ENCODE results near the gene CACNA1H. TPM values are rescaled to one million over a fixed set of nuclear protein-coding genes. Genes with fewer than 3 reads are reported as not detected.

The CACNA1H gene
- total and polyA plus RNA-seq, 7 experiments from 2014 or later, result 0.31 to 8.8 (median 2.2) TPM

- ATAC-seq (no peak), DNase-seq (no peak)
- Mint-ChIP-seq H3K4me1 (peaks cover 0 to 5% (median 4%) of the 10 kb centered on the region in 7 donors), H3K9me3 (no peaks in the 10 kb centered on the region), H3K27ac (no peak overlapping the region), H3K27me3 (no peaks in the 10 kb centered on the region), H3K36me3 (no peaks in the 10 kb centered on the region), H3K4me3 (no peak overlapping the region)
- no peaks in the 10 kb centered on the region for H3K4me1 ChIP-seq (ENCODE audit: control insufficient read depth in 2 of 2, insufficient read depth in 2 of 2, low read length in 2 of 2)
- POLR2A ChIA-PET, result no interaction called here
- H3K36me3 ChIP-seq (ENCODE audit: control insufficient read depth in 2 of 3, insufficient read depth in 3 of 3, low read length in 3 of 3), result no peaks in the 10 kb centered on the region
- no peaks in the 10 kb centered on the region for H3K27me3 ChIP-seq (ENCODE audit: control insufficient read depth in 2 of 2, insufficient read depth in 2 of 2, low read length in 2 of 2)
- H3K9me3 ChIP-seq (ENCODE audit: control insufficient read depth in 2 of 3, low read length in 3 of 3), result no peaks in the 10 kb centered on the region
- CTCF ChIA-PET, result interaction anchor here (0.9 kb wide), 1 partner anchor 46 kb away, joined by 3 read pairs; no protein-coding TSS in a partner anchor
- intact Hi-C loops (cut with micrococcal nuclease), result no loop called here
- H3K4me3 ChIP-seq (ENCODE audit: low read length), result no peak overlapping the region
- no peak overlapping the region for H3K27ac ChIP-seq (ENCODE audit: low read depth, low read length)
These were observed 59.8 kb downstream of the CACNA1H start for GRCh38 chr16:1212616-1213194.

GRCh38 chr16:1213231-1213630 is 60.3 kb downstream of the CACNA1H start:
- no peak overlapping the region for H3K4me3 ChIP-seq (ENCODE audit: low read length)
- no peak for ATAC-seq
- no peaks in the 10 kb centered on the region for H3K36me3 Mint-ChIP-seq
- H3K27me3 Mint-ChIP-seq, result no peaks in the 10 kb centered on the region
- H3K4me1 Mint-ChIP-seq, result peaks cover 0 to 3% (median 2%) of the 10 kb centered on the region in 7 donors
- H3K4me3 Mint-ChIP-seq, result no peak overlapping the region
- intact Hi-C loops (cut with micrococcal nuclease), result no loop called here
- H3K27ac ChIP-seq (ENCODE audit: low read depth, low read length), result no peak overlapping the region
- H3K9me3 Mint-ChIP-seq, result no peaks in the 10 kb centered on the region
- CTCF ChIA-PET, result interaction anchor here (0.9 kb wide), 1 partner anchor 46 kb away, joined by 3 read pairs; no protein-coding TSS in a partner anchor
- no peak overlapping the region for H3K27ac Mint-ChIP-seq
- H3K27me3 ChIP-seq (ENCODE audit: control insufficient read depth in 2 of 2, insufficient read depth in 2 of 2, low read length in 2 of 2), result no peaks in the 10 kb centered on the region
- H3K4me1 ChIP-seq (ENCODE audit: control insufficient read depth in 2 of 2, insufficient read depth in 2 of 2, low read length in 2 of 2), result no peaks in the 10 kb centered on the region
- H3K36me3 ChIP-seq (ENCODE audit: control insufficient read depth in 2 of 3, insufficient read depth in 3 of 3, low read length in 3 of 3), result no peaks in the 10 kb centered on the region
- POLR2A ChIA-PET, result no interaction called here
- no peak for DNase-seq
- H3K9me3 ChIP-seq (ENCODE audit: control insufficient read depth in 2 of 3, low read length in 3 of 3), result no peaks in the 10 kb centered on the region

GRCh38 chr16:1213796-1214372 is 61.0 kb downstream of the CACNA1H start:
- no peaks in the 10 kb centered on the region for H3K9me3 ChIP-seq (ENCODE audit: control insufficient read depth in 2 of 3, low read length in 3 of 3)
- peak overlapping the region in 1 of 9 donors; percentile 69 for H3K27ac Mint-ChIP-seq
- no peaks in the 10 kb centered on the region for H3K27me3 Mint-ChIP-seq
- intact Hi-C loops (cut with micrococcal nuclease), result no loop called here
- H3K9me3 Mint-ChIP-seq, result no peaks in the 10 kb centered on the region
- no peaks in the 10 kb centered on the region for H3K36me3 Mint-ChIP-seq
- ATAC-seq, result no peak
- H3K4me1 Mint-ChIP-seq, result peaks cover 0 to 2% (median 0%) of the 10 kb centered on the region in 7 donors
- H3K27me3 ChIP-seq (ENCODE audit: control insufficient read depth in 2 of 2, insufficient read depth in 2 of 2, low read length in 2 of 2), result no peaks in the 10 kb centered on the region
- H3K4me3 ChIP-seq (ENCODE audit: low read length), result no peak overlapping the region
- H3K36me3 ChIP-seq (ENCODE audit: control insufficient read depth in 2 of 3, insufficient read depth in 3 of 3, low read length in 3 of 3), result no peaks in the 10 kb centered on the region
- H3K27ac ChIP-seq (ENCODE audit: low read depth, low read length), result no peak overlapping the region
- no peak for DNase-seq
- CTCF ChIA-PET, result no interaction called here
- POLR2A ChIA-PET, result no interaction called here
- no peak overlapping the region for H3K4me3 Mint-ChIP-seq
- H3K4me1 ChIP-seq (ENCODE audit: control insufficient read depth in 2 of 2, insufficient read depth in 2 of 2, low read length in 2 of 2), result no peaks in the 10 kb centered on the region

- ChIA-PET POLR2A (no interaction called here), CTCF (no interaction called here)
- H3K27me3 Mint-ChIP-seq, result no peaks in the 10 kb centered on the region
- Histone ChIP-seq H3K9me3 (ENCODE audit: control insufficient read depth in 2 of 3, low read length in 3 of 3) (no peaks in the 10 kb centered on the region), H3K27ac (ENCODE audit: low read depth, low read length) (no peak overlapping the region), H3K4me3 (ENCODE audit: low read length) (no peak overlapping the region), H3K27me3 (ENCODE audit: control insufficient read depth in 2 of 2, insufficient read depth in 2 of 2, low read length in 2 of 2) (no peaks in the 10 kb centered on the region), H3K36me3 (ENCODE audit: control insufficient read depth in 2 of 3, insufficient read depth in 3 of 3, low read length in 3 of 3) (no peaks in the 10 kb centered on the region), H3K4me1 (ENCODE audit: control insufficient read depth in 2 of 2, insufficient read depth in 2 of 2, low read length in 2 of 2) (no peaks in the 10 kb centered on the region)
- ATAC-seq, result no peak
- peaks cover 0 to 2% (median 0%) of the 10 kb centered on the region in 7 donors for H3K4me1 Mint-ChIP-seq
- H3K9me3 Mint-ChIP-seq, result no peaks in the 10 kb centered on the region
- no peaks in the 10 kb centered on the region for H3K36me3 Mint-ChIP-seq
- intact Hi-C loops (cut with micrococcal nuclease), result no loop called here
- H3K27ac Mint-ChIP-seq, result no peak overlapping the region
- H3K4me3 Mint-ChIP-seq, result no peak overlapping the region
- no peak for DNase-seq
These were observed 61.8 kb downstream of the CACNA1H start for GRCh38 chr16:1214719-1215118.

GRCh38 chr16:1215574-1216295 is 62.8 kb downstream of the CACNA1H start:
- Mint-ChIP-seq H3K4me1 (peaks cover 0 to 2% (median 0%) of the 10 kb centered on the region in 7 donors), H3K4me3 (no peak overlapping the region), H3K36me3 (no peaks in the 10 kb centered on the region), H3K27me3 (no peaks in the 10 kb centered on the region), H3K27ac (peak overlapping the region in 1 of 9 donors; percentile 76), H3K9me3 (no peaks in the 10 kb centered on the region)
- H3K27ac ChIP-seq (ENCODE audit: low read depth, low read length), result no peak overlapping the region
- CTCF ChIA-PET, result no interaction called here
- POLR2A ChIA-PET, result no interaction called here
- no peak overlapping the region for H3K4me3 ChIP-seq (ENCODE audit: low read length)
- H3K4me1 ChIP-seq (ENCODE audit: control insufficient read depth in 2 of 2, insufficient read depth in 2 of 2, low read length in 2 of 2), result no peaks in the 10 kb centered on the region
- H3K9me3 ChIP-seq (ENCODE audit: control insufficient read depth in 2 of 3, low read length in 3 of 3), result no peaks in the 10 kb centered on the region
- DNase-seq (no peak), ATAC-seq (no peak)
- no peaks in the 10 kb centered on the region for H3K36me3 ChIP-seq (ENCODE audit: control insufficient read depth in 2 of 3, insufficient read depth in 3 of 3, low read length in 3 of 3)
- no peaks in the 10 kb centered on the region for H3K27me3 ChIP-seq (ENCODE audit: control insufficient read depth in 2 of 2, insufficient read depth in 2 of 2, low read length in 2 of 2)
- intact Hi-C loops (cut with micrococcal nuclease), result no loop called here

- ChIA-PET POLR2A (no interaction called here), CTCF (no interaction called here)
- no peaks in the 10 kb centered on the region for H3K36me3 Mint-ChIP-seq
- ATAC-seq (no peak), DNase-seq (no peak)
- no peak overlapping the region for H3K4me3 ChIP-seq (ENCODE audit: low read length)
- no peaks in the 10 kb centered on the region for H3K36me3 ChIP-seq (ENCODE audit: control insufficient read depth in 2 of 3, insufficient read depth in 3 of 3, low read length in 3 of 3)
- H3K4me1 ChIP-seq (ENCODE audit: control insufficient read depth in 2 of 2, insufficient read depth in 2 of 2, low read length in 2 of 2), result no peaks in the 10 kb centered on the region
- intact Hi-C loops (cut with micrococcal nuclease), result no loop called here
- no peak overlapping the region for H3K27ac Mint-ChIP-seq
- no peak overlapping the region for H3K27ac ChIP-seq (ENCODE audit: low read depth, low read length)
- H3K9me3 Mint-ChIP-seq, result no peaks in the 10 kb centered on the region
- no peaks in the 10 kb centered on the region for H3K27me3 ChIP-seq (ENCODE audit: control insufficient read depth in 2 of 2, insufficient read depth in 2 of 2, low read length in 2 of 2)
- H3K4me1 Mint-ChIP-seq, result peaks cover 0 to 2% (median 0%) of the 10 kb centered on the region in 7 donors
- H3K9me3 ChIP-seq (ENCODE audit: control insufficient read depth in 2 of 3, low read length in 3 of 3), result no peaks in the 10 kb centered on the region
- H3K27me3 Mint-ChIP-seq, result no peaks in the 10 kb centered on the region
- no peak overlapping the region for H3K4me3 Mint-ChIP-seq
These were observed 63.4 kb downstream of the CACNA1H start for GRCh38 chr16:1216296-1216619.

All from naive thymus-derived CD4-positive, alpha-beta T cell (primary cell).